CD4-positive, alpha-beta T cell (primary cell): ENCODE measurements around the gene GSPT2. TPM values are rescaled to one million over a fixed set of nuclear protein-coding genes. Genes with fewer than 3 reads are reported as not detected.

Experiments used
- ATAC-seq: fragments of 200-7000 bp; cut with Tn5 transposase; one replicate; pipeline ENCODE4 v1.10.0; 2022; ENCODE audit warnings: mild to moderate bottlenecking; ENCODE audit not compliant: poor library complexity
- CTCF ChIA-PET: fragments of 350-600 bp; sonication (Branson Sonifier 250); formaldehyde crosslinking; loops from one replicate; lab custom pipeline; 2021; ENCODE audit warnings: antibody characterized with exemption, inconsistent platforms; lab: Charles Lee
- POLR2A ChIA-PET: fragments of 350-600 bp; sonication (Branson Sonifier 250); formaldehyde crosslinking; loops from one replicate; lab custom pipeline; 2021; ENCODE audit warnings: antibody characterized with exemption, inconsistent platforms; lab: Charles Lee
- DNase-seq, 14 experiments: peaks; one replicate each; pipeline ENCODE4 v3.0.0-alpha.2; 2013 to 2020; ENCODE audit warnings: mixed read lengths in 2 of 14
- H3K27ac ChIP-seq, 2 donors: one replicate each; pipeline versions ENCODE4 v1.5.1 to v1.7.0; 2013; ENCODE audit warnings: low read length in 2 of 2, low read depth in 1 of 2, mild to moderate bottlenecking in 1 of 2
- H3K27me3 ChIP-seq, 2 experiments: 1 replicate in 1 of 2; 2 replicates in 1 of 2; pipeline versions ENCODE4 v1.6.1 to v1.7.0; 2013; ENCODE audit warnings: low read length in 2 of 2, control low read depth in 1 of 2, mild to moderate bottlenecking in 1 of 2, moderate library complexity in 1 of 2; ENCODE audit not compliant: insufficient read depth in 2 of 2, control insufficient read depth in 1 of 2
- H3K36me3 ChIP-seq: one replicate; pipeline ENCODE4 v1.6.1; 2013; ENCODE audit warnings: low read length, control low read depth; ENCODE audit not compliant: insufficient read depth
- H3K4me1 ChIP-seq: one replicate; pipeline ENCODE4 v1.6.1; 2013; ENCODE audit warnings: low read length, control low read depth; ENCODE audit not compliant: insufficient read depth
- H3K4me3 ChIP-seq: one replicate; pipeline ENCODE4 v1.5.1; 2013; ENCODE audit warnings: mild to moderate bottlenecking, low read length, moderate library complexity
- H3K9me3 ChIP-seq, 2 experiments: 1 replicate in 1 of 2; 2 replicates in 1 of 2; pipeline versions ENCODE4 v1.6.1 to v1.7.0; 2013; ENCODE audit warnings: low read length in 2 of 2, mild to moderate bottlenecking in 2 of 2, control low read depth in 1 of 2, moderate library complexity in 1 of 2; ENCODE audit not compliant: control insufficient read depth in 1 of 2, insufficient read depth in 1 of 2
- H3K27ac Mint-ChIP-seq: one replicate; pipeline ENCODE4 v1.8.0; 2020; ENCODE audit warnings: mixed read lengths
- H3K27me3 Mint-ChIP-seq: one replicate; pipeline ENCODE4 v1.8.0; 2021; ENCODE audit warnings: mixed read lengths
- H3K36me3 Mint-ChIP-seq: one replicate; pipeline ENCODE4 v1.8.0; 2021; ENCODE audit warnings: low read depth, mixed read lengths
- H3K4me1 Mint-ChIP-seq: one replicate; pipeline ENCODE4 v1.8.0; 2021; ENCODE audit warnings: low read depth, mixed read lengths
- H3K4me3 Mint-ChIP-seq: one replicate; pipeline ENCODE4 v1.8.0; 2020; ENCODE audit warnings: mild to moderate bottlenecking, mixed read lengths
- H3K9me3 Mint-ChIP-seq: one replicate; pipeline ENCODE4 v1.8.0; 2020; ENCODE audit warnings: mixed read lengths
- CTCF ChIP-seq: fragments of 200-600 bp; IDR thresholded peaks from one replicate; pipeline ENCODE4 v1.8.0; 2022; ENCODE audit warnings: antibody characterized with exemption, mild to moderate bottlenecking
- intact Hi-C, 2 experiments: fragments of 100-400 bp; cut with DNase I in 1 of 2; cut with micrococcal nuclease in 1 of 2; formaldehyde crosslinking; loops; one replicate each; pipeline versions ENCODE4 v1.15.1 to v1.9.0; 2023 to 2025; cut with DNase I, micrococcal nuclease
- total RNA-seq, 174 experiments: library from RNA in 2 of 174; stranded (reverse) in 2 of 174; gene quantifications; one replicate each; pipeline ENCODE4 v1.2.3 and lab custom pipeline; 2021 to 2026

GSPT2 gene
- total RNA-seq, 2 experiments from 2014 or later: 6.8 to 7.8 TPM

DNA sequence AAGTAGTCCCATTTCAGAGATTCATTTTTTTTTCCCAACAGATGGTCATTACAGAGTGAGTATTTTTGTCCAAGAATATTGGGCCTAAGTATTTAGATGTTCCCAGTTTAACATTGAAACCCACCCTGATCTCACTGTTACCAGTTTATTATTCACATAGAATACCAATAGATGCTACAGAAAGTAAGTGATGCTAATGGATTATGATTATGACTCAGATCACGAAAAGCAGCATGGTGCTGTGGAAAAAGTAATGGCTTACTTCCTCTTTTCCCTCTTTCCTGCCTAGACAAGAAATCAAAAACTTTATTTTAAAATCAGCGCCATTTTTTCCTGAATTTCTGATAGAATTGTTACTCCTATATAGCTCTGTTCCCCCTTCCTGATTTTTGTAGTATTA lies 51.9 kb downstream of the GSPT2 start:
- CTCF ChIA-PET: no interaction called here
- no peaks in the 10 kb centered on the region for H3K27me3 ChIP-seq
- H3K4me1 ChIP-seq: no peaks in the 10 kb centered on the region
- no peak for TF ChIP-seq CTCF
- H3K9me3 ChIP-seq: no peaks in the 10 kb centered on the region
- H3K27ac ChIP-seq: no peak overlapping the region
- Mint-ChIP-seq H3K4me3 (no peak overlapping the region), H3K9me3 (no peaks in the 10 kb centered on the region), H3K4me1 (no peaks in the 10 kb centered on the region), H3K27me3 (no peaks in the 10 kb centered on the region), H3K27ac (no peak overlapping the region), H3K36me3 (no peaks in the 10 kb centered on the region)
- POLR2A ChIA-PET: no interaction called here
- ATAC-seq: no peak
- H3K36me3 ChIP-seq: no peaks in the 10 kb centered on the region
- intact Hi-C loops: no loop called here
- DNase-seq: no peak
- no peak overlapping the region for H3K4me3 ChIP-seq

Other genes starting within 250 kb of the GSPT2 start
- gene NUDT11, start 246.8 kb upstream of the GSPT2 start, total RNA-seq: under 1 TPM; 0.20 to 0.47 TPM
- not detected for gene CENPVL3, start 124.5 kb upstream of the GSPT2 start, total RNA-seq
- gene CENPVL2, start 60.6 kb upstream of the GSPT2 start, total RNA-seq: not detected
- gene CENPVL1, start 32.9 kb upstream of the GSPT2 start, total RNA-seq: not detected
- 10 to 100 TPM; 20.3 to 23.7 TPM for gene MAGED1, start 150.2 kb downstream of the GSPT2 start, total RNA-seq